Right lobe of liver (tissue), 6 donors: Measurements from ENCODE around the gene DHH. TPM values are rescaled to one million over a fixed set of nuclear protein-coding genes. Genes with fewer than 3 reads are reported as not detected.
A peak's percentile ranks its signal among the peaks of the same experiment; 100 is the strongest.
"Not testable (repeated sequence)": the region's sequence is repeated elsewhere in the genome, so short reads cannot be mapped to it uniquely, and the experiment has no call there.

Experiments
- ATAC-seq, 4 donors: fragments of 200-7000 bp; cut with Tn5 transposase; one replicate each; pipeline ENCODE4 v1.9.1; 2020; ENCODE audit warnings: mild to moderate bottlenecking in 4 of 4, moderate library complexity in 4 of 4
- DNase-seq, 3 donors: peaks; one replicate each; pipeline ENCODE4 v3.0.0-alpha.2; 2020
- H3K27ac ChIP-seq, 3 donors: fragments of 200-600 bp; one replicate each; pipeline ENCODE4 v1.8.0; 2022
- H3K27me3 ChIP-seq, 2 donors: fragments of 200-600 bp; one replicate each; pipeline ENCODE4 v1.8.0; 2022
- H3K36me3 ChIP-seq, 4 donors: fragments of 200-600 bp; sonication (generic) in 1 of 4; one replicate each; pipeline versions ENCODE4 v1.5.1 to v1.8.0; 2017 to 2022; ENCODE audit warnings: control low read depth in 1 of 4
- H3K4me1 ChIP-seq, 4 donors: fragments of 200-600 bp; sonication (generic) in 1 of 4; one replicate each; pipeline versions ENCODE4 v1.5.1 to v1.8.0; 2017 to 2022; ENCODE audit warnings: control low read depth in 1 of 4
- H3K4me3 ChIP-seq, 3 donors: fragments of 200-600 bp; one replicate each; pipeline ENCODE4 v1.8.0; 2022
- H3K9me3 ChIP-seq, 4 donors: fragments of 200-600 bp; sonication (generic) in 1 of 4; one replicate each; pipeline versions ENCODE4 v1.5.1 to v1.8.0; 2017 to 2022; ENCODE audit warnings: control low read depth in 1 of 4
- CTCF ChIP-seq, 4 donors: fragments of 200-600 bp in 3 of 4; fragments of 450-650 bp in 1 of 4; IDR thresholded peaks; one replicate each; pipeline versions ENCODE4 v1.5.1 to v1.8.0; 2016 to 2022; ENCODE audit warnings: antibody characterized with exemption in 4 of 4, mild to moderate bottlenecking in 2 of 4
- POLR2A ChIP-seq: fragments of 450-650 bp; IDR thresholded peaks from one replicate; pipeline ENCODE4 v1.6.1; 2017; ENCODE audit warnings: antibody characterized with exemption, mild to moderate bottlenecking
- WGBS: methylation state at CpG from one replicate; pipeline ENCODE4 v1.1.6; 2018; ENCODE audit warnings: low coverage, low lambda C conversion rate; ENCODE audit not compliant: insufficient coverage; ENCODE audit errors: missing lambda C conversion rate; 5-methylcytosine and 5-hydroxymethylcytosine counted together
- intact Hi-C, 2 donors: fragments of 100-400 bp; cut with DNase I; formaldehyde crosslinking; loops; one replicate each; pipeline versions ENCODE4 v1.11.2 to v1.14.1; 2022
- total RNA-seq, 6 experiments: library from RNA; depleted of rRNA in 2 of 6; stranded (reverse); fragments of >200 nt in 2 of 6; fragmentation: NEBNext Ultra II Directional in 3 of 6; extraction: Animal tissue kit (Norgen Biotek cat#: 25700) in 3 of 6; gene quantifications; one replicate each; pipeline versions ENCODE4 v1.1.0 to v1.2.4, GENCODE V29; 2016 to 2023
- donor health status: DM: no; HTN: yes; CAD: no.
- donor health status: DM: no; HTN: no; CAD: no.
- donor health status: DM: no; HTN: no; CAD: no.
- donor health status: DM: no; HTN: yes; CAD: no.
- donor health status: DM: no; HTN: yes; CAD: no.

Gene DHH
- total RNA-seq, 6 experiments from 2014 or later: 0.04 to 0.13 (median 0.07) TPM; not detected in 3

GRCh38 chr12:49131051-49131893 lies 36.7 kb upstream of the DHH start, which contains the start of gene TUBA1B:
TSS of gene TUBA1B (minus strand) at chr12:49131395. CDS start at chr12:49131300, 95 bp downstream.
- WGBS: under 1% methylated on average over 21 of the region's 79 CpGs

GRCh38 chr12:49130151-49131050 lies 35.8 kb upstream of the DHH start:
- TF ChIP-seq POLR2A (no peak), CTCF (IDR thresholded peaks at IDR 0.05) (peak; percentile 80 to 97 (median 88))
- H3K4me3 ChIP-seq: peak overlapping the region; percentile 89 to 100 (median 93)
- DNase-seq (peak; percentile 95 to 96 (median 96)), ATAC-seq (peak; percentile 80 to 85 (median 84))
- 3% methylated on average over 18 of the region's 66 CpGs for WGBS
- H3K36me3 ChIP-seq: peaks cover 7 to 23% (median 14%) of the 10 kb centered on the region in 4 donors
- H3K9me3 ChIP-seq: no peaks in the 10 kb centered on the region
- peaks cover 0 to 13% (median 0%) of the 10 kb centered on the region in 4 donors for H3K4me1 ChIP-seq
- intact Hi-C loops: no loop called here
- no peaks in the 10 kb centered on the region for H3K27me3 ChIP-seq
- H3K27ac ChIP-seq: peak overlapping the region; percentile 91 to 100 (median 92)

More at GRCh38 chr12:49131051-49131893, 36.7 kb upstream of the DHH start, which contains the start of gene TUBA1B:
- Histone ChIP-seq H3K9me3 (no peaks in the 10 kb centered on the region), H3K4me3 (peak within 1 kb of the TSS; percentile 89 to 100 (median 93)), H3K4me1 (peaks cover 0 to 13% (median 0%) of the 10 kb centered on the region in 4 donors), H3K36me3 (peaks cover 7 to 23% (median 14%) of the 10 kb centered on the region in 4 donors), H3K27me3 (no peaks in the 10 kb centered on the region), H3K27ac (peak within 1 kb of the TSS; percentile 91 to 100 (median 92))
- ATAC-seq (peak; percentile 86 to 94 (median 89)), DNase-seq (peak; percentile 92 to 95 (median 93))
- intact Hi-C loops: no loop called here
- TF ChIP-seq CTCF (IDR thresholded peaks at IDR 0.05): no peak
- TF ChIP-seq POLR2A: peak; percentile 96

- peak overlapping the region in 2 of 3 donors; percentile 92 to 100 for H3K27ac ChIP-seq
- no peak for TF ChIP-seq POLR2A
- no peak for TF ChIP-seq CTCF (IDR thresholded peaks at IDR 0.05)
- ATAC-seq (no peak), DNase-seq (no peak)
- 44% methylated on average over 14 of the region's 18 CpGs for WGBS
- intact Hi-C loops: loop anchor here in 1 of 2 donors (10.0 kb wide), 1 partner anchor 65 kb away; the partner anchor contains the start of genes KMT2D and RHEBL1
- H3K9me3 ChIP-seq: no peaks in the 10 kb centered on the region
- H3K36me3 ChIP-seq: peaks cover 7 to 23% (median 14%) of the 10 kb centered on the region in 4 donors
- peak overlapping the region; percentile 89 to 100 (median 93) for H3K4me3 ChIP-seq
- peaks cover 0 to 13% (median 0%) of the 10 kb centered on the region in 4 donors for H3K4me1 ChIP-seq
- H3K27me3 ChIP-seq: no peaks in the 10 kb centered on the region
Observed at GRCh38 chr12:49129332-49130150, 34.9 kb upstream of the DHH start.

GRCh38 chr12:49127971-49128370 lies 33.4 kb upstream of the DHH start:
- 100% methylated on average over 3 of the region's 8 CpGs for WGBS
- intact Hi-C loops: loop anchor here in 1 of 2 donors (10.0 kb wide), 1 partner anchor 63 kb away; the partner anchor contains the start of genes KMT2D and RHEBL1
- ATAC-seq, H3K9me3 ChIP-seq, H3K4me3 ChIP-seq, DNase-seq, H3K27me3 ChIP-seq, H3K27ac ChIP-seq: not testable (repeated sequence)
- Histone ChIP-seq H3K36me3 (peaks cover 7 to 23% (median 14%) of the 10 kb centered on the region in 4 donors), H3K4me1 (peaks cover 0 to 13% (median 0%) of the 10 kb centered on the region in 4 donors)
